Mesothelial cell of epicardium (in vitro differentiated cells): ENCODE measurements around the gene ITGAL. TPM values are rescaled to one million over a fixed set of nuclear protein-coding genes. Genes with fewer than 3 reads are reported as not detected.
"Not testable (repeated sequence)": the region's sequence is repeated elsewhere in the genome, so short reads cannot be mapped to it uniquely, and the experiment has no call there.

Experiments used
- DNase-seq, 2 experiments: peaks; one replicate each; pipeline ENCODE4 v3.0.0; 2021; ENCODE audit warnings: low spot score in 2 of 2; ENCODE audit not compliant: unreplicated experiment in 2 of 2
- H3K27ac Mint-ChIP-seq: 2 replicates; pipeline ENCODE4 v1.8.0; 2021; ENCODE audit warnings: mixed read lengths
- H3K27me3 Mint-ChIP-seq: 2 replicates; pipeline ENCODE4 v1.8.0; 2021; ENCODE audit warnings: low read depth, mixed read lengths
- H3K36me3 Mint-ChIP-seq: 2 replicates; pipeline ENCODE4 v1.8.0; 2021; ENCODE audit warnings: mixed read lengths
- H3K4me1 Mint-ChIP-seq: 2 replicates; pipeline ENCODE4 v1.8.0; 2021; ENCODE audit warnings: mixed read lengths
- H3K4me3 Mint-ChIP-seq: 2 replicates; pipeline ENCODE4 v1.8.0; 2021; ENCODE audit warnings: mild to moderate bottlenecking, moderate library complexity, mixed read lengths
- H3K9me3 Mint-ChIP-seq: 2 replicates; pipeline ENCODE4 v1.8.0; 2021; ENCODE audit warnings: mixed read lengths
- total RNA-seq: library from RNA; stranded (reverse); gene quantifications from 3 replicates; pipeline ENCODE4 v1.2.1, GENCODE V29; 2021
- TF ChIP-seq, protein P1 (sequence below): fragments of 200-600 bp; sonication (generic); IDR thresholded peaks from one replicate; pipeline ENCODE4 v1.5.0; 2021; ENCODE audit warnings: antibody characterized with exemption; ENCODE audit not compliant: unreplicated experiment

Gene ITGAL
- total RNA-seq, 1 donor from 2014 or later, result not detected

DNA sequence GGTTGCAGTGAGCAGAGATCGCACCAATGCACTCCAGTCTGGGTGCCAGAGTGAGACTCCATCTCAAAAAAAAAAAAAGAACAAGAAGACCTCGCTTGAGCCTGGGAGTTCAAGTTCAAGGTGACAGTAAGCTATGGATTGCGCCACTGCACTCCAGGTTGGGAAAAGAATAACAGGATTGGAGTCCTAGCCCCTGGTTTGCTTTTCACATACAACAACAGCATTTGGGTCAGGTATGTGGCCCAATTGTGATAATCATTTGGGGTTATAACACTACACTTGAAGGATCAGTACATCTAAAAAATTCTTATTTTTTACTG lies 23.5 kb upstream of the ITGAL start:
- H3K27ac Mint-ChIP-seq, result no peak overlapping the region
- TF ChIP-seq, protein P1, sequence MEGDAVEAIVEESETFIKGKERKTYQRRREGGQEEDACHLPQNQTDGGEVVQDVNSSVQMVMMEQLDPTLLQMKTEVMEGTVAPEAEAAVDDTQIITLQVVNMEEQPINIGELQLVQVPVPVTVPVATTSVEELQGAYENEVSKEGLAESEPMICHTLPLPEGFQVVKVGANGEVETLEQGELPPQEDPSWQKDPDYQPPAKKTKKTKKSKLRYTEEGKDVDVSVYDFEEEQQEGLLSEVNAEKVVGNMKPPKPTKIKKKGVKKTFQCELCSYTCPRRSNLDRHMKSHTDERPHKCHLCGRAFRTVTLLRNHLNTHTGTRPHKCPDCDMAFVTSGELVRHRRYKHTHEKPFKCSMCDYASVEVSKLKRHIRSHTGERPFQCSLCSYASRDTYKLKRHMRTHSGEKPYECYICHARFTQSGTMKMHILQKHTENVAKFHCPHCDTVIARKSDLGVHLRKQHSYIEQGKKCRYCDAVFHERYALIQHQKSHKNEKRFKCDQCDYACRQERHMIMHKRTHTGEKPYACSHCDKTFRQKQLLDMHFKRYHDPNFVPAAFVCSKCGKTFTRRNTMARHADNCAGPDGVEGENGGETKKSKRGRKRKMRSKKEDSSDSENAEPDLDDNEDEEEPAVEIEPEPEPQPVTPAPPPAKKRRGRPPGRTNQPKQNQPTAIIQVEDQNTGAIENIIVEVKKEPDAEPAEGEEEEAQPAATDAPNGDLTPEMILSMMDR, result no peak
- H3K27me3 Mint-ChIP-seq, result no peaks in the 10 kb centered on the region
- peaks cover under 1% of the 10 kb centered on the region for H3K9me3 Mint-ChIP-seq
- H3K36me3 Mint-ChIP-seq, result peaks cover 7% of the 10 kb centered on the region
- DNase-seq, result no peak
- peaks cover 13% of the 10 kb centered on the region for H3K4me1 Mint-ChIP-seq
- no peak overlapping the region for H3K4me3 Mint-ChIP-seq

DNA sequence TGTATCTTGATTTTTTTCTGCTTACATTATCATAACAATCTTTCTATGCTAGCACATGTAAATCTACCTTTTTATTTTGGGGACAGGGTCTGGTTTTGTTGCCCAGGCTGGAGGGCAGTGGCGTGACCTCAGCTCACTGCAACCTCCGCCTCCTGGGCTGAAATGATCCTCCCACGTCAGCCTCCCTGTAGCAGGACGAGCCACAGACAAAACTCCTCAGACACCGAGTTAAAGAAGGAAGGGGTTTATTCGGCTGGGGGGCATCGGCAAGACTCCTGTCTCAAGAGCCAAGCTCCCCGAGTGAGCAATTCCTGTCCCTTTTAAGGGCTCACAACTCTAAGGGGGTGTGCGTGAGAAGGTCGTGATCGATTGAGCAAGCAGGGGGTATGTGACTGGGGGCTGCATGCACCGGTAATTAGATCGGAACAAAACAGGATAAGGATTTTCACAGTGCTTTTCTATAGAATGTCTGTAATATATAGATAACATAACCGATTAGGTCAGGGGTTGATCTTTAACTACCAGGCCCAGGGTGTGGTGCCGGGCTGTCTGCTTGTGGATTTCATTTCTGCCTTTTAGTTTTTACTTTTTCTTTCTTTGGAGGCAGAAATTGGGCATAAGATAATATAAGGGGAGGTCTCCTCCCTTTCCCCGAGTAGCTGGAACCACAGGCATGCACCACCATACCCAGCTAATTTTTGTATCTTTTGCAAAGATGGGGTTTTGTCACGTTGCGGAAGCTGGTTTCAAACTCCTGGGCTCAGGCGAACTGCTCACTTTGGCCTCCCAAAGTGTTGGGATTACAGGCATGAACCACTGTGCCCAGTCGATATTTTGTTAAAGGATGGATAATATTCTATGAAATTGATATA lies 19.6 kb upstream of the ITGAL start:
- H3K4me3 Mint-ChIP-seq, H3K36me3 Mint-ChIP-seq, H3K27me3 Mint-ChIP-seq, DNase-seq, H3K9me3 Mint-ChIP-seq, H3K27ac Mint-ChIP-seq, H3K4me1 Mint-ChIP-seq: not testable (repeated sequence)

DNA sequence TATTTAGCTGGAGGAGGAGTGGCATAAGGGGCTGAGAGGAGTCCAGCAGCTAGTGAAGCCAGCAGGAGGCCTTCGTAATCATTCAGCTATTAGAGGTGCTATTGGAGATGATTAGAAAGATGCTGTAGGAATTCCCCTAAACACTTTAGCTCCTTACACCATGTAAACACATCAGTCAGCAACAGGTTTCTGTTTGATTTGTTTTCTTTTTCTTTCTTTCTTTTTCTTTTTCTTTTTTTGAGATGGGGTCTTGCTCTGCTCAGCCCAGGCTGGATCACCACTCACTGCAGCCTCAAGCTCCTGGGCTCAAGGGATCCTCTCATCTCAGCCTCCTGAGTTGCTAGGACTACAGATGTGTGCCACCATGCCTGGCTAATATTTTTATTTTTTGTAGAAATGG lies 16.2 kb upstream of the ITGAL start:
- DNase-seq, result no peak
- Mint-ChIP-seq H3K27me3 (peaks cover 2% of the 10 kb centered on the region), H3K36me3 (no peaks in the 10 kb centered on the region), H3K27ac (no peak overlapping the region), H3K4me3 (no peak overlapping the region), H3K4me1 (peaks cover 2% of the 10 kb centered on the region), H3K9me3 (no peaks in the 10 kb centered on the region)
- TF ChIP-seq, protein P1, result no peak

DNA sequence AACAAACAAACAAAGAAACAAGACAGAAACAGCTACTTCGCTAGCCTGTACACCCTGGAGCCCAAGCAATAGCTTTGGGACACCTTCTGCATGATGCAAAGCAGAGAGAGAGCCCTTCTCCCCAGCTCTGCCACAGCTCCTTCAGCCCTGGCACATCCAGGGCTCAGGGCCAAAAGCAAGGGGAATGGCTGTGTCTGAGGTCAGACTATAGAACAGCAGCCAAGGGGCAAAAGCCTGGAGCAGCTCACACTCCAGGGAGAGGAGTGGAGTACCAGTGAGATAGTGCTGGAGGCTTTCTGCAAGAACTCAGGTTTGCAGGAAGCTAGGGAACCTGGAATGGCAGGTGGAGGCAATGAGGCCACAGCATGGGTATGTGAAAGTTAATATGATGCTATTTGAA lies 15.3 kb upstream of the ITGAL start:
- Mint-ChIP-seq H3K4me1 (peaks cover 2% of the 10 kb centered on the region), H3K27me3 (peaks cover 2% of the 10 kb centered on the region), H3K27ac (no peak overlapping the region), H3K4me3 (no peak overlapping the region), H3K36me3 (no peaks in the 10 kb centered on the region), H3K9me3 (no peaks in the 10 kb centered on the region)
- TF ChIP-seq, protein P1, result no peak
- DNase-seq, result no peak

DNA sequence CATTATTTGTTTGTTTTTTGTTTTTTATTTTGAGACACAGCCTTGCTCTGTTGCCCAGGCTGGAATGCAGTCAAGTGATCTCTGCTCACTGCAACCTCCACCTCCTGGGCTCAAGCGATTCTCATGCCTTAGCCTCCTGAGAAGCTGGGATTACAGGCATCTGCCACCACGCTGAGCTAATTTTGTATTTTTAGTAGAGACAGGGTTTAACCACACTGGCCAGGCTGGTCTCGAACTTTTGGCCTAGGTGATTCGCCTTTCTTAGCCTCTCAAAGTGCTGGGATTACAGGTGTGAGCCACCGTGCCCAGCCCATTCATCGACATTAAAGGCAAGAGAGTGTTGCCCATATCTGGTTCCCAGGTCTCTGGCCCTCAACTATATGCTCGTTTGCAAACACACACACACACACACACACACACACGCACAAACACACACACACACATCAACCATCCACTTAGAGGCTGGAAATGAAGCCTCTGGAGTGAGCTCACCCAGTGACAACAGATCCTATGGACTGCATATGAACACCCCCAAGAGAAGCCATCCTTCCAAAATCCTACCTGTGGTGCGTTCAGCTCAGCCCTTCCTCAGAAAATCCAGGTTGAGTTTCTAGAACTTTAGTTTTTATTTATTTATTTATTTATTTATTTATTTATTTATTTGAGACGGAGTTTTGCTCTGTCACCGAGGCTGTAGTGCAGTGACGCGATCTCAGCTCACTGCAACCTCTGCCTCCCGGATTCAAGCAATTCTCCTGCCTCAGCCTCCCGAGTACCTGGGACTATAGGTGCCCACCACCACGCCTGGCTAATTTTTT lies 14.6 kb upstream of the ITGAL start:
- H3K9me3 Mint-ChIP-seq, result no peaks in the 10 kb centered on the region
- DNase-seq, result no peak
- H3K4me1 Mint-ChIP-seq, result peaks cover 2% of the 10 kb centered on the region
- peaks cover 2% of the 10 kb centered on the region for H3K27me3 Mint-ChIP-seq
- H3K36me3 Mint-ChIP-seq, result no peaks in the 10 kb centered on the region
- TF ChIP-seq, protein P1, result no peak
- H3K4me3 Mint-ChIP-seq, result no peak overlapping the region
- H3K27ac Mint-ChIP-seq, result no peak overlapping the region
